Measurements from ENCODE around the gene HSPB7. TPM values are rescaled to one million over a fixed set of nuclear protein-coding genes. Genes with fewer than 3 reads are reported as not detected.
"Not testable (repeated sequence)": the region's sequence is repeated elsewhere in the genome, so short reads cannot be mapped to it uniquely, and the experiment has no call there.

Gene HSPB7
- total and polyA plus RNA-seq, 2 donors (not counting 1 experiment from before 2014, with no cell fraction given), result 4.5 to 10.1 TPM

DNA sequence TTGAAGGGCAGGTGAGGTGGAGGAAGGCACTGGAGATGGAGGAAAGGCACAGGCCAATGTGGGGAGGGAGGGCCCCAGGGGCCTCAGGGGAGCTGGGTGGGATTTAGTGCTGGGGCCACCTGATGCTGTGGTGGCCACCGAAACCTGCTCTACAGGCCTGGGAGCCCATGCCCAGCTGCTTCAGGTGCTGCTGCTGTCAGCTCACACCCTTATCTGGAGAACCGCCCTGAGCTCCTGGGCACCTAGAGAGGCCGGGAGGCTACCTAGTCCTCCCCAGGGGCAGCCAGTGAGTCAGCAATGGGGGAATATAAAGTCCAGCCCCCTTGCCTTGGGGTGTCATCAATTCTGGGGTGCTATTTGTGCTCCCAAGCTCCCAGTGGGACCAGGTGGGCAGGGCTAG lies 43.4 kb upstream of the HSPB7 start:
- Histone ChIP-seq H3K4me3 (replicated peaks in 1 of 4; ENCODE audit: control extremely low read depth in 1 of 4, insufficient read depth in 1 of 4, low read depth in 3 of 4, low read length in 4 of 4) (no peak overlapping the region), H3K27ac (ENCODE audit: insufficient read depth, low read length) (no peak overlapping the region), H3K4me1 (ENCODE audit: control insufficient read depth, extremely low read depth, insufficient read depth, low read length) (no peaks in the 10 kb centered on the region), H4K20me1 (ENCODE audit: control insufficient read depth, extremely low read depth, insufficient read depth, low read length) (no peaks in the 10 kb centered on the region), H3K9ac (ENCODE audit: insufficient read depth, low read length) (no peak overlapping the region), H3K4me2 (ENCODE audit: extremely low read depth, insufficient read depth, low read length) (no peak overlapping the region), H3K79me2 (ENCODE audit: control insufficient read depth, insufficient read depth, low read length) (no peaks in the 10 kb centered on the region), H3K27me3 (ENCODE audit: control insufficient read depth, insufficient read depth, low read length) (peaks cover 3% of the 10 kb centered on the region), H2AFZ (ENCODE audit: low read length) (no peak overlapping the region), H3K9me3 (ENCODE audit: control insufficient read depth, insufficient read depth, low read depth, low read length) (no peaks in the 10 kb centered on the region), H3K36me3 (ENCODE audit: control insufficient read depth, insufficient read depth, low read length) (no peaks in the 10 kb centered on the region)
- TF ChIP-seq CTCF (conservative IDR thresholded peaks at IDR 0.05 in 1 of 2, IDR thresholded peaks at IDR 0.05 in 1 of 2; ENCODE audit: low read depth in 1 of 2, low read length in 2 of 2) (no peak), EZH2 (IDR thresholded peaks at IDR 0.05; ENCODE audit: low read length, missing control alignments) (no peak)
- DNase-seq (ENCODE audit: low read depth in 2 of 2), result no peak

GRCh38 chr1:16058394-16059120 lies 40.7 kb upstream of the HSPB7 start:
- not testable (repeated sequence) for H3K27me3 ChIP-seq (ENCODE audit: control insufficient read depth, insufficient read depth, low read length); H3K27ac ChIP-seq (ENCODE audit: insufficient read depth, low read length); H3K9ac ChIP-seq (ENCODE audit: insufficient read depth, low read length); H3K36me3 ChIP-seq (ENCODE audit: control insufficient read depth, insufficient read depth, low read length); H4K20me1 ChIP-seq (ENCODE audit: control insufficient read depth, extremely low read depth, insufficient read depth, low read length); H3K4me3 ChIP-seq (replicated peaks in 1 of 4; ENCODE audit: control extremely low read depth in 1 of 4, insufficient read depth in 1 of 4, low read depth in 3 of 4, low read length in 4 of 4); DNase-seq (ENCODE audit: low read depth in 2 of 2); H3K4me2 ChIP-seq (ENCODE audit: extremely low read depth, insufficient read depth, low read length); H3K4me1 ChIP-seq (ENCODE audit: control insufficient read depth, extremely low read depth, insufficient read depth, low read length); H2AFZ ChIP-seq (ENCODE audit: low read length); H3K79me2 ChIP-seq (ENCODE audit: control insufficient read depth, insufficient read depth, low read length); H3K9me3 ChIP-seq (ENCODE audit: control insufficient read depth, insufficient read depth, low read depth, low read length)

DNA sequence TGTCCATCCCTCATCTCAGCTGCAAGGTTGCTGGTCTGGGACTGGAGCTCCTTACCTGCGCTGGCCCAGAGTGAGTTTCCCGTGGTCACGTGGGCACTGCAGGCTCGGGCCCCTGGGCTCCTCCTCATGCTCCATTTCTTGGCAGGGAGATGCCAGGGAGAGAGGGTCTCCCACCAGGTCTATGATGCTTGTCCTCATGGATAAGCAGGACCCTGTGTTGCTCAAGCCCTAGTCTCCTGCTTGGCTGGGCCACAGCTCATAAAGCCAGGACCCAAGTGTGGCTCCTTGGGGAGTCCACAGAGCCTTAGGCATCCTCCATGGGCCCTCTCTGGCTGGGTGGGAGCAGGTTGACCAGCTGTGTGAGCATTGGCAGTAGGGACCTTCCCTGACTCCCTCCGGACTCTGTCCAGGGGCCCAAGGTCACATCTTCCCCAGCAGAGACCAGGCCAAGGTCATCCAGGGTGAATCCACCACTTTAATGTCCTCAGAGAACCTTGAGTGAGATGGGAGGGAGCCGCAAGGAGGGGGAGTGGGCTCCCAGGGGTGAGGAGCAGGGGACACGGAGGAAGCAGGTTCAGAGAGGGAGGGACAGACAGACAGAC lies 39.6 kb upstream of the HSPB7 start:
- not testable (repeated sequence) for H3K9me3 ChIP-seq (ENCODE audit: control insufficient read depth, insufficient read depth, low read depth, low read length); H2AFZ ChIP-seq (ENCODE audit: low read length); H3K36me3 ChIP-seq (ENCODE audit: control insufficient read depth, insufficient read depth, low read length); H3K79me2 ChIP-seq (ENCODE audit: control insufficient read depth, insufficient read depth, low read length); H4K20me1 ChIP-seq (ENCODE audit: control insufficient read depth, extremely low read depth, insufficient read depth, low read length); H3K27me3 ChIP-seq (ENCODE audit: control insufficient read depth, insufficient read depth, low read length); H3K27ac ChIP-seq (ENCODE audit: insufficient read depth, low read length); H3K4me1 ChIP-seq (ENCODE audit: control insufficient read depth, extremely low read depth, insufficient read depth, low read length); H3K4me3 ChIP-seq (replicated peaks in 1 of 4; ENCODE audit: control extremely low read depth in 1 of 4, insufficient read depth in 1 of 4, low read depth in 3 of 4, low read length in 4 of 4); DNase-seq (ENCODE audit: low read depth in 2 of 2); H3K4me2 ChIP-seq (ENCODE audit: extremely low read depth, insufficient read depth, low read length); H3K9ac ChIP-seq (ENCODE audit: insufficient read depth, low read length)

GRCh38 chr1:16056521-16056912 lies 38.7 kb upstream of the HSPB7 start:
- not testable (repeated sequence) for H3K9ac ChIP-seq (ENCODE audit: insufficient read depth, low read length); H3K27me3 ChIP-seq (ENCODE audit: control insufficient read depth, insufficient read depth, low read length); H3K9me3 ChIP-seq (ENCODE audit: control insufficient read depth, insufficient read depth, low read depth, low read length); H4K20me1 ChIP-seq (ENCODE audit: control insufficient read depth, extremely low read depth, insufficient read depth, low read length); H3K4me3 ChIP-seq (replicated peaks in 1 of 4; ENCODE audit: control extremely low read depth in 1 of 4, insufficient read depth in 1 of 4, low read depth in 3 of 4, low read length in 4 of 4); H2AFZ ChIP-seq (ENCODE audit: low read length); H3K4me1 ChIP-seq (ENCODE audit: control insufficient read depth, extremely low read depth, insufficient read depth, low read length); H3K27ac ChIP-seq (ENCODE audit: insufficient read depth, low read length); H3K4me2 ChIP-seq (ENCODE audit: extremely low read depth, insufficient read depth, low read length); DNase-seq (ENCODE audit: low read depth in 2 of 2); H3K36me3 ChIP-seq (ENCODE audit: control insufficient read depth, insufficient read depth, low read length); H3K79me2 ChIP-seq (ENCODE audit: control insufficient read depth, insufficient read depth, low read length)

Data from fibroblast of lung (primary cell).